GM18870 (cell line): ENCODE results near the gene UBXN6.

Experiments used
- ATAC-seq: cut with Tn5 transposase; IDR thresholded peaks from one replicate; pipeline ENCODE4 v1.9.1; 2021; ENCODE audit warnings: moderate library complexity; ENCODE audit not compliant: unreplicated experiment

Gene UBXN6

GRCh38 chr19:4457654-4458395 is at the start of gene UBXN6:
UBXN6 (minus strand) TSS chr19:4457794; CDS start chr19:4457697, 97 bp downstream.
- peak; percentile 82 for ATAC-seq

- no peak for ATAC-seq
Measured at GRCh38 chr19:4507150-4507452, 49.5 kb upstream of the UBXN6 start.

- ATAC-seq = no peak
Measured at GRCh38 chr19:4506449-4507149, 49.0 kb upstream of the UBXN6 start.

- ATAC-seq = no peak
Measured at GRCh38 chr19:4505570-4506448, 48.2 kb upstream of the UBXN6 start.

- no peak for ATAC-seq
Measured at GRCh38 chr19:4504891-4505569, 47.4 kb upstream of the UBXN6 start.

- no peak for ATAC-seq
Measured at GRCh38 chr19:4504297-4504701, 46.7 kb upstream of the UBXN6 start.

- ATAC-seq = no peak
Measured at GRCh38 chr19:4503825-4504170, 46.2 kb upstream of the UBXN6 start.

- no peak for ATAC-seq
Measured at GRCh38 chr19:4503132-4503824, 45.7 kb upstream of the UBXN6 start.

- ATAC-seq = no peak
Measured at GRCh38 chr19:4502282-4503131, 44.9 kb upstream of the UBXN6 start.

GRCh38 chr19:4501691-4502090 is 44.1 kb upstream of the UBXN6 start:
- no peak for ATAC-seq

GRCh38 chr19:4500841-4501591 is 43.4 kb upstream of the UBXN6 start:
- no peak for ATAC-seq

GRCh38 chr19:4499855-4500254 is 42.3 kb upstream of the UBXN6 start:
- ATAC-seq = no peak

- ATAC-seq = no peak
Measured at GRCh38 chr19:4499318-4499717, 41.7 kb upstream of the UBXN6 start.

- no peak for ATAC-seq
Measured at GRCh38 chr19:4498694-4499093, 41.1 kb upstream of the UBXN6 start.

GRCh38 chr19:4497770-4498389 is 40.3 kb upstream of the UBXN6 start:
- ATAC-seq = no peak

GRCh38 chr19:4496304-4496703 is 38.7 kb upstream of the UBXN6 start:
- no peak for ATAC-seq

- ATAC-seq = no peak
Measured at GRCh38 chr19:4495471-4495870, 37.9 kb upstream of the UBXN6 start.

- no peak for ATAC-seq
Measured at GRCh38 chr19:4494691-4495064, 37.1 kb upstream of the UBXN6 start.
